HPDE6-E6E7 (cell line): ENCODE data around the gene PTPRN.
"Not testable (repeated sequence)": the region's sequence is repeated elsewhere in the genome, so short reads cannot be mapped to it uniquely, and the experiment has no call there.

ENCODE experiments used
- DNase-seq: peaks from one replicate; pipeline ENCODE4 v3.0.0; 2011; ENCODE audit warnings: missing footprints; ENCODE audit errors: extremely low spot score

Gene PTPRN

GRCh38 chr2:219287580-219288265 lies 21.5 kb downstream of the PTPRN start:
- DNase-seq: no peak

GRCh38 chr2:219287116-219287440 lies 22.1 kb downstream of the PTPRN start:
- not testable (repeated sequence) for DNase-seq

- peak; percentile 66 for DNase-seq
Measured at GRCh38 chr2:219286436-219287115, 22.6 kb downstream of the PTPRN start.

GRCh38 chr2:219285894-219286425 lies 23.2 kb downstream of the PTPRN start:
- peak; percentile 94 for DNase-seq

GRCh38 chr2:219285373-219285735 lies 23.8 kb downstream of the PTPRN start:
- no peak for DNase-seq

GRCh38 chr2:219284501-219285372 lies 24.5 kb downstream of the PTPRN start:
- no peak for DNase-seq

GRCh38 chr2:219282943-219283581 lies 26.1 kb downstream of the PTPRN start:
- DNase-seq: no peak

GRCh38 chr2:219282375-219282774 lies 26.8 kb downstream of the PTPRN start:
- DNase-seq: no peak

- no peak for DNase-seq
Measured at GRCh38 chr2:219281588-219281987, 27.6 kb downstream of the PTPRN start.

GRCh38 chr2:219280651-219281050 lies 28.6 kb downstream of the PTPRN start:
- no peak for DNase-seq

GRCh38 chr2:219279916-219280516 lies 29.2 kb downstream of the PTPRN start:
- DNase-seq: no peak

- DNase-seq: peak; percentile 98
Measured at GRCh38 chr2:219279151-219279915, 29.9 kb downstream of the PTPRN start, which contains the start of gene DNAJB2. DNAJB2 (plus strand) TSS chr2:219279366; CDS start chr2:219279834, 468 bp downstream.

- no peak for DNase-seq
Measured at GRCh38 chr2:219278655-219279150, 30.5 kb downstream of the PTPRN start.

- DNase-seq: peak; percentile 58
Measured at GRCh38 chr2:219277703-219278654, 31.2 kb downstream of the PTPRN start.

- DNase-seq: peak; percentile 72
Measured at GRCh38 chr2:219274361-219274921, 34.8 kb downstream of the PTPRN start.

GRCh38 chr2:219273937-219274336 lies 35.3 kb downstream of the PTPRN start:
- DNase-seq: peak; percentile 93

- no peak for DNase-seq
Measured at GRCh38 chr2:219272995-219273394, 36.2 kb downstream of the PTPRN start.

- no peak for DNase-seq
Measured at GRCh38 chr2:219272356-219272755, 36.8 kb downstream of the PTPRN start.

GRCh38 chr2:219271021-219271420 lies 38.2 kb downstream of the PTPRN start:
- no peak for DNase-seq
